H7 (cell line): Measurements from ENCODE around the gene BRAP. TPM values are rescaled to one million over a fixed set of nuclear protein-coding genes. Genes with fewer than 3 reads are reported as not detected.
A peak's percentile ranks its signal among the peaks of the same experiment; 100 is the strongest.
"Not testable (repeated sequence)": the region's sequence is repeated elsewhere in the genome, so short reads cannot be mapped to it uniquely, and the experiment has no call there.

Source experiments
- DNase-seq: peaks from one replicate; pipeline ENCODE4 v3.0.0; 2012
- H3K27me3 ChIP-seq: 2 replicates; pipeline ENCODE4 v1.6.0; 2011; ENCODE audit warnings: mild to moderate bottlenecking, low read length; ENCODE audit not compliant: control insufficient read depth, insufficient read depth
- H3K36me3 ChIP-seq: replicated peaks from 2 replicates; pipeline ENCODE4 v1.5.1; 2011; ENCODE audit warnings: low read length; ENCODE audit not compliant: control insufficient read depth, insufficient read depth
- H3K4me3 ChIP-seq: 2 replicates; pipeline ENCODE4 v1.5.1; 2011; ENCODE audit warnings: low read depth, mild to moderate bottlenecking, control low read depth, low read length, moderate library complexity; ENCODE audit not compliant: insufficient read depth
- total RNA-seq: library from RNA; depleted of rRNA; stranded (reverse); fragments of >200 nt; shearing (Covaris generic); gene quantifications from 2 replicates; pipeline ENCODE4 v1.2.3, GENCODE V29; 2014; rRNA removed

The BRAP gene
- 15.6 and 20.4 TPM in 2 replicates for total RNA-seq

GRCh38 chr12:111685811-111686573, at the start of gene BRAP, which contains the start of gene ACAD10:
Gene BRAP, minus strand, starts transcription at chr12:111685956. Its CDS starts 164 bp downstream, at chr12:111685792.
Gene ACAD10, plus strand, starts transcription at chr12:111686053. Its CDS starts 6,657 bp downstream, at chr12:111692710.
- H3K36me3 ChIP-seq: peaks cover 10% of the 10 kb centered on the region
- peak; percentile 98 for DNase-seq
- peak within 1 kb of the TSS; percentile 97 for H3K4me3 ChIP-seq
- no peaks in the 10 kb centered on the region for H3K27me3 ChIP-seq

- Histone ChIP-seq H3K27me3 (no peaks in the 10 kb centered on the region), H3K36me3 (peaks cover 4% of the 10 kb centered on the region), H3K4me3 (no peak overlapping the region)
- no peak for DNase-seq
These were observed 47.7 kb upstream of the BRAP start for GRCh38 chr12:111733340-111733915.

- no peaks in the 10 kb centered on the region for H3K27me3 ChIP-seq
- peaks cover 4% of the 10 kb centered on the region for H3K36me3 ChIP-seq
- no peak for DNase-seq
- no peak overlapping the region for H3K4me3 ChIP-seq
These were observed 47.0 kb upstream of the BRAP start for GRCh38 chr12:111732786-111733185.

GRCh38 chr12:111730420-111730819, 44.7 kb upstream of the BRAP start:
- H3K27me3 ChIP-seq: no peaks in the 10 kb centered on the region
- H3K4me3 ChIP-seq: no peak overlapping the region
- H3K36me3 ChIP-seq: no peaks in the 10 kb centered on the region; the same call in none of the 2 replicates
- DNase-seq: no peak

GRCh38 chr12:111728795-111729194, 43.0 kb upstream of the BRAP start:
- Histone ChIP-seq H3K4me3 (no peak overlapping the region), H3K27me3 (no peaks in the 10 kb centered on the region), H3K36me3 (no peaks in the 10 kb centered on the region; the same call in none of the 2 replicates)
- DNase-seq: no peak

- H3K4me3 ChIP-seq, H3K36me3 ChIP-seq, DNase-seq, H3K27me3 ChIP-seq: not testable (repeated sequence)
These were observed 38.0 kb upstream of the BRAP start for GRCh38 chr12:111723646-111724360.

- no peaks in the 10 kb centered on the region for H3K27me3 ChIP-seq
- H3K36me3 ChIP-seq: peaks cover 7% of the 10 kb centered on the region
- DNase-seq: no peak
- no peak overlapping the region for H3K4me3 ChIP-seq
These were observed 34.7 kb upstream of the BRAP start for GRCh38 chr12:111720457-111720856.

GRCh38 chr12:111719316-111719715, 33.6 kb upstream of the BRAP start:
- not testable (repeated sequence) for H3K36me3 ChIP-seq, H3K4me3 ChIP-seq, DNase-seq, H3K27me3 ChIP-seq

- Histone ChIP-seq H3K4me3 (no peak overlapping the region), H3K36me3 (peaks cover 9% of the 10 kb centered on the region), H3K27me3 (no peaks in the 10 kb centered on the region)
- no peak for DNase-seq
These were observed 29.5 kb upstream of the BRAP start for GRCh38 chr12:111715279-111715678.

GRCh38 chr12:111706145-111706544, 20.4 kb upstream of the BRAP start:
- DNase-seq: no peak
- H3K27me3 ChIP-seq: no peaks in the 10 kb centered on the region
- peaks cover 7% of the 10 kb centered on the region for H3K36me3 ChIP-seq
- H3K4me3 ChIP-seq: no peak overlapping the region

GRCh38 chr12:111705672-111706071, 19.9 kb upstream of the BRAP start:
- peaks cover 7% of the 10 kb centered on the region for H3K36me3 ChIP-seq
- no peak overlapping the region for H3K4me3 ChIP-seq
- DNase-seq: no peak
- H3K27me3 ChIP-seq: no peaks in the 10 kb centered on the region

- Histone ChIP-seq H3K4me3 (no peak overlapping the region), H3K36me3 (peaks cover 4% of the 10 kb centered on the region), H3K27me3 (no peaks in the 10 kb centered on the region)
- DNase-seq: no peak
These were observed 14.2 kb upstream of the BRAP start for GRCh38 chr12:111699962-111700361.

GRCh38 chr12:111693818-111694217, 8.1 kb upstream of the BRAP start:
- no peaks in the 10 kb centered on the region for H3K27me3 ChIP-seq

GRCh38 chr12:111692575-111693210, 6.9 kb upstream of the BRAP start:
- H3K27me3 ChIP-seq: no peaks in the 10 kb centered on the region
- peaks cover 13% of the 10 kb centered on the region for H3K36me3 ChIP-seq
- no peak overlapping the region for H3K4me3 ChIP-seq
- DNase-seq: peak; percentile 67

More at GRCh38 chr12:111693818-111694217, 8.1 kb upstream of the BRAP start:
- DNase-seq: no peak
- Histone ChIP-seq H3K4me3 (no peak overlapping the region), H3K36me3 (peaks cover 13% of the 10 kb centered on the region)
